GM12892 (cell line): ENCODE results near the gene DCDC2.

Experiments
- POLR2A ChIP-seq: IDR thresholded peaks from 2 replicates; pipeline ENCODE4 v1.6.1; 2011; ENCODE audit warnings: low read depth, low read length, control low read depth
- POLR2AphosphoS5 ChIP-seq: IDR thresholded peaks from 2 replicates; pipeline ENCODE4 v1.6.1; 2011; ENCODE audit warnings: low read depth, low read length, control low read depth
- TAF1 ChIP-seq: IDR thresholded peaks from 2 replicates; pipeline ENCODE4 v1.6.1; 2011; ENCODE audit warnings: low read depth, mild to moderate bottlenecking, control low read depth, low read length, borderline replicate concordance

DNA sequence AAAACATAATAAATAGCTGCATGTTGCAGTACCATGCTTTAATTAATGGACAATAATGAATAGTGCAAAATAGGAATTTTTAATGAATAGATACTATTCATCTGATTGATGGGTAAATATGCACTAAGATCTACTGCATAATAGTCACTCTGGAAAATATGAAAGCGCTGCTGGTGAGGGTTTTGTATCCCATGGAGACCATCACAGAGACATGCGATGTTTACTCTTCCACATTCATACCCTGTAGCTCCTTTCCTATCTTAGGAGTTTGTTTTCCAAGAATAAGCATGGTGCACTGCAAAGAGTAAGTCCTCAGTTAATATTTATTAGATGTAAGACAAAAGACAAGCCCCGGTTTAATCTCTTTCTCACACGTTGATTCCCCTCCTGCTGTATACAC lies 150.4 kb downstream of the DCDC2 start:
- TF ChIP-seq TAF1 (no peak), POLR2AphosphoS5 (no peak), POLR2A (no peak)
